HG03039 (cell line): ENCODE results near the gene SYT15.
"Not testable (repeated sequence)": the region's sequence is repeated elsewhere in the genome, so short reads cannot be mapped to it uniquely, and the experiment has no call there.

Source experiments
- ATAC-seq: cut with Tn5 transposase; IDR thresholded peaks from one replicate; pipeline ENCODE4 v1.9.1; 2021; ENCODE audit warnings: mild to moderate bottlenecking, moderate library complexity; ENCODE audit not compliant: unreplicated experiment

Gene SYT15

GRCh38 chr10:46588221-46588620, 9.3 kb downstream of the SYT15 start:
- not testable (repeated sequence) for ATAC-seq

GRCh38 chr10:46589589-46589988, 10.7 kb downstream of the SYT15 start:
- ATAC-seq: not testable (repeated sequence)

- not testable (repeated sequence) for ATAC-seq
Measured at GRCh38 chr10:46591053-46591452, 12.1 kb downstream of the SYT15 start.

GRCh38 chr10:46593307-46593706, 14.4 kb downstream of the SYT15 start:
- not testable (repeated sequence) for ATAC-seq

GRCh38 chr10:46594453-46595063, 15.6 kb downstream of the SYT15 start:
- ATAC-seq: not testable (repeated sequence)

GRCh38 chr10:46596570-46596969, 17.6 kb downstream of the SYT15 start:
- ATAC-seq: not testable (repeated sequence)

GRCh38 chr10:46597616-46598246, 18.8 kb downstream of the SYT15 start:
- not testable (repeated sequence) for ATAC-seq

GRCh38 chr10:46600516-46600915, 21.6 kb downstream of the SYT15 start:
- not testable (repeated sequence) for ATAC-seq

- not testable (repeated sequence) for ATAC-seq
Measured at GRCh38 chr10:46615540-46615939, 36.6 kb downstream of the SYT15 start.

- not testable (repeated sequence) for ATAC-seq
Measured at GRCh38 chr10:46616227-46616626, 37.3 kb downstream of the SYT15 start.

GRCh38 chr10:46617134-46617533, 38.2 kb downstream of the SYT15 start:
- not testable (repeated sequence) for ATAC-seq

- not testable (repeated sequence) for ATAC-seq
Measured at GRCh38 chr10:46617913-46618312, 39.0 kb downstream of the SYT15 start.

- ATAC-seq: not testable (repeated sequence)
Measured at GRCh38 chr10:46623899-46624654, 45.1 kb downstream of the SYT15 start.

GRCh38 chr10:46629805-46630204, 50.9 kb downstream of the SYT15 start:
- not testable (repeated sequence) for ATAC-seq

- not testable (repeated sequence) for ATAC-seq
Measured at GRCh38 chr10:46630816-46631215, 51.9 kb downstream of the SYT15 start.

- ATAC-seq: not testable (repeated sequence)
Measured at GRCh38 chr10:46631683-46632082, 52.8 kb downstream of the SYT15 start.

GRCh38 chr10:46634698-46635097, 55.8 kb downstream of the SYT15 start:
- not testable (repeated sequence) for ATAC-seq

GRCh38 chr10:46635364-46635959, 56.5 kb downstream of the SYT15 start:
- peak; percentile 65 for ATAC-seq

GRCh38 chr10:46640005-46640404, 61.1 kb downstream of the SYT15 start:
- not testable (repeated sequence) for ATAC-seq
